Mucosa of descending colon (tissue), 3 donors: ENCODE data around the gene SCAI. TPM values are rescaled to one million over a fixed set of nuclear protein-coding genes. Genes with fewer than 3 reads are reported as not detected.
A peak's percentile ranks its signal among the peaks of the same experiment; 100 is the strongest.
"Not testable (repeated sequence)": the region's sequence is repeated elsewhere in the genome, so short reads cannot be mapped to it uniquely, and the experiment has no call there.

Experiments
- ATAC-seq: fragments of 200-7000 bp; cut with Tn5 transposase; one replicate; pipeline ENCODE4 v1.9.1; 2020; ENCODE audit warnings: mild to moderate bottlenecking, moderate library complexity
- DNase-seq, 3 donors: peaks; one replicate each; pipeline ENCODE4 v3.0.0-alpha.2; 2020
- H3K36me3 ChIP-seq: fragments of 200-600 bp; one replicate; pipeline ENCODE4 v1.8.0; 2021; ENCODE audit warnings: low read depth, mild to moderate bottlenecking
- H3K4me1 ChIP-seq: fragments of 200-600 bp; one replicate; pipeline ENCODE4 v1.8.0; 2021; ENCODE audit warnings: low read depth, mild to moderate bottlenecking
- H3K4me3 ChIP-seq: fragments of 200-600 bp; one replicate; pipeline ENCODE4 v1.8.0; 2021; ENCODE audit warnings: mild to moderate bottlenecking
- H3K9me3 ChIP-seq: fragments of 200-600 bp; one replicate; pipeline ENCODE4 v1.8.0; 2021; ENCODE audit warnings: mild to moderate bottlenecking
- CTCF ChIP-seq: fragments of 200-600 bp; IDR thresholded peaks from one replicate; pipeline ENCODE4 v1.8.0; 2022; ENCODE audit warnings: antibody characterized with exemption, mild to moderate bottlenecking
- intact Hi-C, 2 donors: fragments of 100-400 bp; cut with DNase I in 1 of 2; cut with micrococcal nuclease in 1 of 2; formaldehyde crosslinking; loops; one replicate each; pipeline versions ENCODE4 v1.11.0 to v1.11.1; 2022; cut with DNase I, micrococcal nuclease
- total RNA-seq, 3 donors: library from RNA; stranded (reverse); fragmentation: NEBNext Ultra II Directional in 2 of 3; extraction: Animal tissue kit (Norgen Biotek cat#: 25700) in 2 of 3; gene quantifications; one replicate each; pipeline versions ENCODE4 v1.2.1 to v1.2.4, GENCODE V29; 2021 to 2023
- donor health status: DM: no; HTN: no; CAD: no; lungs with moderate emphysema.
- donor health status: DM: no; HTN: no; CAD: no.
- donor health status: DM: no; HTN: yes; CAD: no.

SCAI gene
- total RNA-seq, 3 donors from 2014 or later = 6.3 to 11.7 (median 8.8) TPM

- DNase-seq (no peak), ATAC-seq (no peak)
- no peaks in the 10 kb centered on the region for H3K9me3 ChIP-seq
- TF ChIP-seq CTCF = no peak
- no peaks in the 10 kb centered on the region for H3K4me1 ChIP-seq
- H3K4me3 ChIP-seq = no peak overlapping the region
- intact Hi-C loops = no loop called here
- no peaks in the 10 kb centered on the region for H3K36me3 ChIP-seq
Measured at GRCh38 chr9:124969401-124969800, 173.9 kb downstream of the SCAI start.

- TF ChIP-seq CTCF = no peak
- no peak for ATAC-seq
- no peaks in the 10 kb centered on the region for H3K36me3 ChIP-seq
- H3K9me3 ChIP-seq = no peaks in the 10 kb centered on the region
- no peak overlapping the region for H3K4me3 ChIP-seq
- H3K4me1 ChIP-seq = no peaks in the 10 kb centered on the region
- no peak for DNase-seq
- intact Hi-C loops = no loop called here
Measured at GRCh38 chr9:124968238-124968637, 175.1 kb downstream of the SCAI start.

GRCh38 chr9:124965775-124966568 lies 177.4 kb downstream of the SCAI start:
- DNase-seq, H3K36me3 ChIP-seq, intact Hi-C loops, H3K4me1 ChIP-seq, H3K4me3 ChIP-seq, H3K9me3 ChIP-seq: not testable (repeated sequence)
- ATAC-seq = peak; percentile 68

- no peaks in the 10 kb centered on the region for H3K36me3 ChIP-seq
- intact Hi-C loops = no loop called here
- H3K9me3 ChIP-seq = no peaks in the 10 kb centered on the region
- H3K4me3 ChIP-seq = no peak overlapping the region
- no peaks in the 10 kb centered on the region for H3K4me1 ChIP-seq
- ATAC-seq = no peak
- DNase-seq = no peak
- TF ChIP-seq CTCF = no peak
Measured at GRCh38 chr9:124964604-124965003, 178.7 kb downstream of the SCAI start.

- Histone ChIP-seq H3K4me3 (no peak overlapping the region), H3K9me3 (no peaks in the 10 kb centered on the region), H3K4me1 (no peaks in the 10 kb centered on the region), H3K36me3 (no peaks in the 10 kb centered on the region)
- intact Hi-C loops = no loop called here
- DNase-seq (no peak), ATAC-seq (no peak)
- no peak for TF ChIP-seq CTCF
Measured at GRCh38 chr9:124964056-124964455, 179.3 kb downstream of the SCAI start.

GRCh38 chr9:124960409-124960752 lies 182.9 kb downstream of the SCAI start:
- no peak for DNase-seq
- TF ChIP-seq CTCF = no peak
- Histone ChIP-seq H3K4me1 (no peaks in the 10 kb centered on the region), H3K4me3 (no peak overlapping the region), H3K36me3 (no peaks in the 10 kb centered on the region), H3K9me3 (no peaks in the 10 kb centered on the region)
- ATAC-seq = no peak
- intact Hi-C loops = no loop called here

GRCh38 chr9:124959671-124960408 lies 183.5 kb downstream of the SCAI start:
- H3K9me3 ChIP-seq, H3K4me3 ChIP-seq, ATAC-seq, H3K4me1 ChIP-seq, DNase-seq, intact Hi-C loops, H3K36me3 ChIP-seq: not testable (repeated sequence)
